HT-29 (cell line): ENCODE data around the gene PDE6B. TPM values are rescaled to one million over a fixed set of nuclear protein-coding genes. Genes with fewer than 3 reads are reported as not detected.
"Not testable (repeated sequence)": the region's sequence is repeated elsewhere in the genome, so short reads cannot be mapped to it uniquely, and the experiment has no call there.

Experiments used
- DNase-seq: peaks from one replicate; pipeline ENCODE4 v3.0.0-alpha.2; 2015; ENCODE audit warnings: low spot score
- total RNA-seq: library from RNA; depleted of rRNA; stranded (reverse); fragments of >200 nt; shearing (Covaris generic); gene quantifications from 2 replicates; pipeline ENCODE4 v1.2.3, GENCODE V29; 2014; rRNA removed

PDE6B gene
- not detected in 2 replicates for total RNA-seq

GRCh38 chr4:624705-625590 lies at the start of gene PDE6B:
PDE6B (plus strand) TSS chr4:625573; CDS start chr4:625627, 54 bp downstream.
- no peak for DNase-seq

DNA sequence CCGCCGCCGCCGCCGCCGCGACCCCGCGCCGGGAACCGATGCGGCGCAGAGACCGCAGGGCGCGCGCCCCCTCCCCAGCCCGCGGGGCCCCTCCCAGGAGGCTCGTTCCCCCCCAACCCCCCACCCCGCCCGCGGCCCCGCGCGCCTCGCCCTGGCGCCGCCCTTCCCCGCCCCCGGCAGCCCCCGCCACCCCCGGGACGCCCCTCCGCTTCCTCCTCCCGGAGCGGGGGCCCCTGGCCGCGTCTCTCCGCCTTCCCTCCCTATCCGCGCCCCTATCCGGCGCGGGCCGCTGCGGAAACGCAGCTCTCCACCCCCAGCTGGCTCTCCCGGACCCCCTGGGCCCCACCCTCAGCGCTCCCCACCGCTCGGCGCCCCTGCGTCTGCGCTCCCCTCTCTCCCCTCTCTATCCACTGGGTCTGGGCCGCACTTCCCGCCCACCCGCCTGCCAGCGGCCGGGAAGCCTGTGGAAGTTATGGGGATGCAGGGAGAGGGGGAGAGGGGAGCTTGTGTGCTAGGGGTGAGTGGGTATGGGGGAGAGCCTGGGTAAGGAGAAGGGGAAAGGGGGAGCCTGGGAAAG lies 49.0 kb upstream of the PDE6B start, which contains the start of gene TMEM271:
Gene TMEM271, minus strand, starts transcription at position 51 of the 577 bp plus-strand sequence. CDS start 233 bp downstream, outside the sequence.
- DNase-seq, result no peak

- DNase-seq, result no peak
Observed at GRCh38 chr4:576991-577498, 48.3 kb upstream of the PDE6B start.

DNA sequence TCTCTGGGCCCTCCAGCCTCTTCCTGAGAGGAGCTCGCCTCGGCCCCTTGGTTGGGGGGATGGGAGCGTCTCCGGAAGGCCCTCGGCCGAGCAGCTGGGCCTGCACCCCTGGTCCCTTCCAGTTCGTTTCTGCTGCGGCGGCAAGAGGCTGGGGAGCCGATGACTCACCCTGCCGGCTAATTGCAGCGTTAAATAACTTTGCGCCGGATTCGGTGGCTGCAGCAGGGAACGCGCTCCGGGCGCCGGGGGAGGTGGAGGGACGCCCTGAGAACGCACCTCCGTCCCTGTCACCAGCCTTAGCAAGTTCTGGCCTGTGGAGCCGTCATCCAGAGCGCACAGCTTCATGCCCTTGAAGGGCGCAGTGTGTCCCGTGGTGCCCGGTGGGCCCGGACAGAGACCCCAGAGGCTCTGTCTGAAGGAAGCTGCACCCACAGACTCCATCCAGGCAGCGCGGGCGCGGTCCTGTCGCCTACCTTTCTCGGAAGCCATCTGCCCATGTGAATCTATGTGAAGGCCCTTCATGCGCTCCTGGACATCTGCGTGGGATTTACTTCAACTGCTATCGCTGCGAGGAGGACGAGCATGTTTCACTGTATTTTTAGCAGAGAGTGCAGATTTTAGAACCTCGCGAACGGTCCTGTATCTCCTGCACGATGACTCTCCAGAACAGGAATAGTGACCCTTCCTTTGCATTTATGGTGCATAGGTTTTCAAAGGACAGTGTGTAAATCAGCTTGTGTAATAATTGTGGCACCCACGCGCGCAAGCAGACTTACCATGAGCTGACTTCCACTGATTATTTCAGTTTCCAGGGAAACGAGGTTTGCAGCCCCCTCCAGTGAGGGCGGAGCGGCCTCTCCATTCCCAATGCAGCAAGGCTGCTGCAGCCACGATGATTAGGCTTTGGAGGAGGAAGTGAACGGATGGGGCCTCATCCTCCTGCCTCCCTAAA lies 47.6 kb upstream of the PDE6B start:
- DNase-seq, result no peak

DNA sequence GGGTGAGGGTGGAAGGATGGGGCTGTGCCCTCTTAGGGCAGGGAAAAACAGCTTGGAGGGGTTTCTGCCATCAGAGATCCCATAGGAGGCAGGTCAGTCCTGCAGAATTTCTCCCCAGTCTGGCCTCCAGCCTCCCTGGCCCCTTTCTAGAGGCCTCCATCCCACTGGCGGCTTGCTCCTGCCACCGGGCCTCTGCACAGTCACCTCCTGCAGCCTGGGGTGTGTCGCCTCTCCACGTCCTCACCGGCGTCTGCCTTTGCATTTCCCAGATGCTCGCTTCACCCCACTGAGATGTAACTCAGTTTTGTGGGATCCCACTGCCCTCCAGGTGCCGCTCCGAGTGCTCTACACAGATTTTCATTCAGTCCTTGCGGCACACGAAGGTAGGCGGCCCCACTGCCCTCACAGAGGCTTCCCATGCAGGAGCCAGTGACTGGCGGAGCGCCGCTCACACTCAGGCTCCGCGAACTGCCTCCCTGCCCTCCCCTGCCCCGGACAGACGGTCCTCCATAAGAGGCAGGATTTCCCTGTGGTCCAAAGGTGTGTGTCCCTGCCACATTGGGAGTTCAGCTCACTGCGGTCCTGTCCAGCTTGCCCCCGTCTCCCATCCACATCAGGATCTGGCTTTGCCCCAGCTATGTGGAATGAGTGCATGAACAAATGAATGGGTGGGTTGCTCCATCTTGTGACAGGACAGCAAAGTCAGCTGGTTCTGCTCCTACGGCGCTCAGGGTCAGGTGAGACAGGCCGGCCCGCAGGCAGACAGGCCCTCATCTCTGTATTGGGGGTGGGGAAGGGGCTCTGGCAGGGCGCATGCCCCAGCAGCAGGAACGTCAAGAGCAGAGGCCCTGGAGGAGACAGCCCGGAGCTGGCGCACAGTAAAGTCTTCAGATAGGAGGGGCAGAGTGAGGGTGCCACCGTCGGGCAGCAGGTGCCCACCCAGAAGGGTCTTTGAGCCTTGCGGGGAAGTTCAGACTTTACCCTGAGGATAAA lies 46.6 kb upstream of the PDE6B start:
- no peak for DNase-seq

GRCh38 chr4:579543-580175 lies 45.7 kb upstream of the PDE6B start:
- DNase-seq, result no peak

DNA sequence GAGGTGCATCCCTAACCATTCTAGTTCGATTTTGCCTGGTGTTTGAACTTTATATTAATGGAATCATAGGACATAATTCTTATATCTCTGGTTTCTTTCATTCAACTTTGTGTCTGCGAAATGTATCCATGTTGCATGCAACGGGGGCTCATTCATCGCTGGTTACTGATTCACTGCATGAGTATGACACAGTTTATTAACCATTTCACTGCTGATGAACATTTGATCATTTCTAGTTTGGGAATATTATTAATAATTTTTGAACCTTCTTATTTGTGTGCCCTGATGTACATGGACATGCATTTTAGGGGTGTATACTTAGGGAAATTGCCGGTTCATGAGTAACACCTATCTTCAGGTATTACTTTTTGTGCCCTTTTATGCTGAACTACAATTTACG lies 44.2 kb upstream of the PDE6B start:
- no peak for DNase-seq

DNA sequence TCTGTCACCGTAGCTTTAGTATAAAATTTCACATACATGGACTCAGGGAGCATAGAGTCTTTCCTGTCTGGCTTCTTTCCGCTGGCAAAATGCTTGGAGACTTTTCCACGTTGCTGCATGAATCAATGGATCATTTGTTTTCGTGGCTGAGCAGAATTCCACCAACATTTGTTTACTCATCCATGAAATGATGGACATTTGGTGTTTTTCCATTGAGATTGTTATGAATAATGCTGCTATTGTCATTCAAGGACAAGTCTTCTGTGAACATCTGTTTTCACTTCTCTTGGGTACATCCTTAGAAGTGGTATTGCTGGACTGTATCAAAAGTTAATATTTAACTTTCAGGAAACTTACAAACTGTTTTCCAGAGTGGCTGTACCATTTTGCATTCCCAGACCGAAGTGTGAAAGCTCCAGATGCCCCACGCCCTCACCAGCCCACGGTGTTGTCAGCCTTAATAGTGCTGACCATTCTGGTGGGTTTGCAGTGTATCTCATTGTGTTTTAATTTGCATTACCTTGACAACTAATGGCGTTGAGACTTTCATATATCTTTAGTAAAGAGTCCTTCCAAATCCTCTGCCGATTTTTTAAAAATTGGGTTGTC lies 43.5 kb upstream of the PDE6B start:
- DNase-seq, result no peak

DNA sequence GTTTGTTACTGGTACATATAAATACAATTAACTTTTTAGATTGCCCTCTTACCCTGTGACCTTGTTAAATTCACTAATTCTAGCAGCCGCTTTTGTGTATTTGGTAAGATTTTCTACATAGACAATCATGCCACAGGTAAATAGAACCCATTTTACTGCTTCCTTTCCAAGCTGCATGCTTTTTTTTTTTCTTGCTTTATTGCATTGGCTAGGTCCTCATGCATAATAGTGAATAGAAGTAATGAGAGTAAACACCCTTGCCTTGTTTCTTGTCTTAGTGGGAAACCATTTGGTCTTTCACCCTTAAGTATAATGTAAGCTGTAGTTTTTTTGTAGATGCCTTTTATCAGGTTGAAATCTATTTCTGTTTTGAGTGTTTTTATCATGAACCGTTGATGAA lies 41.6 kb upstream of the PDE6B start:
- no peak for DNase-seq

GRCh38 chr4:587671-588350 lies 37.6 kb upstream of the PDE6B start:
- no peak for DNase-seq

GRCh38 chr4:588351-588849 lies 37.0 kb upstream of the PDE6B start:
- no peak for DNase-seq

DNA sequence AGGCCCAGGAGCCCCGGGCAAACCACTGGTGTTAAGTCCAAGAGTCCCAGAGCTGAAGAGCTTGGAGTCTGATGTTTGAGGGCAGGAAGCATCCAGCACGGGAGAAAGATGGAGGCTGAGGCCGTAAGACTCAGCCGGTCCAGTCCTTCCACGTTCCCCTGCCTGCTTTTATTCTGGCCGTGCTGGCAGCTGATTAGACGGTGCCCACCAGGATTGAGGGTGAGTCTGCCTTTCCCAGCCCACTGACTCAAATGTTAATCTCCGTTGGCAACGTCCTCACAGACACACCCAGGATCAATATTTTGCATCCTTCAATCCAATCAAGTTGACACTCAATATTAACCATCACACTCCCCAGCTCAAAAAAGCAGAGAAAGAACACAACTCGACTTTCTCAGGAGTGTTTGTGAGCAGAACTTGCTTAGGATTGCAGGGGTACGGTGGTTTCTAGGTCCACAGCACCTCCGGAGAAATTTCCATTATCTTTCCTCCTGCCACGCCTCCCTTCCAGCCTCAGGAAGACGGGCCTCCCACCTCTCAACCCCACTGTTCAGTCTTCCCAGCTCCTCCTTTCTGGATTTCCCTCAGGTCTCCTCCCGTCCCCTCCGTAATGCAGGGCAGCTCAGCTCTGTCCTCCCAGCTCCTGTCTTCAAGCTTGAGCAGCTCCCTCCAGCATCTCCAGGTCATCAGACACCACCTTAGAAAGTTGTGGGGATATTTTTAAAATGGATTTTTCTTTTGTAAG lies 36.0 kb upstream of the PDE6B start:
- DNase-seq, result no peak

GRCh38 chr4:590313-590841 lies 35.0 kb upstream of the PDE6B start:
- no peak for DNase-seq

DNA sequence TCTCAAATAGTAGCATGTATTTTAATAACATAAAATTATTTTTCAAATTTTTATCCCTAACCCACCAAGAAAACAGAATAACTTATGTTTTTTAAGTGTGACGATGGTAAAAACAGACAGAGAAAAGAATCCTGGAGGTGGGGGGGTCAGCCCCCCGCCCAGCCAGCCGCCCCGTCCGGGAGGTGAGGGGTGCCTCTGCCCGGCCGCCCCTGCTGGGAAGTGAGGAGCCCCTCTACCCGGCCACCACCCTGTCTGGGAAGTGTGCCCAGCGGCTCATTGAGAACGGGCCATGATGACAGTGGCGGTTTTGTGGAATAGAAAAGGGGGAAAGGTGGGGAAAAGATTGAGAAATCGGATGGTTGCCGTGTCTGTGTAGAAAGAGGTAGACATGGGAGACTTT lies 33.2 kb upstream of the PDE6B start:
- DNase-seq, result not testable (repeated sequence)

GRCh38 chr4:592825-593520 lies 32.4 kb upstream of the PDE6B start:
- no peak for DNase-seq

DNA sequence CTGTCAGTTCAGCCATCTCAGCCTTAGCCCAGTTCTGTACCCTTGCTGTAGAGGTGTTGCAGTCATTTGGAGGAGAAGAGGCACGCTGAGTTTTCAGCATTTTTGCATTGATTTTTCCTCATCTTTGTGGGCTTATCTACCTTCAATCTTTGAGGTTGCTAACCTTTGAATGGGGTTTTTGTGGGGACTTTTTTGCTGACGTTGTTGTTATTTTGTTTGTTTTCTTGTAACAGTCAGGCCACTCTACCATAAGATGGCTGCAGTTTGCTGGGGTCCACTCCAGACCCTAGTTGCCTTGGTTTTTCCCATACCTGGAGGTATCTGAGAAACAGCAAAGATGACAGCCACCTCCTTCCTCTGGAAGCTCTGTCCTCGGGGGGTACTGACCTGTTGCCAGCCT lies 26.4 kb upstream of the PDE6B start:
- DNase-seq, result no peak

DNA sequence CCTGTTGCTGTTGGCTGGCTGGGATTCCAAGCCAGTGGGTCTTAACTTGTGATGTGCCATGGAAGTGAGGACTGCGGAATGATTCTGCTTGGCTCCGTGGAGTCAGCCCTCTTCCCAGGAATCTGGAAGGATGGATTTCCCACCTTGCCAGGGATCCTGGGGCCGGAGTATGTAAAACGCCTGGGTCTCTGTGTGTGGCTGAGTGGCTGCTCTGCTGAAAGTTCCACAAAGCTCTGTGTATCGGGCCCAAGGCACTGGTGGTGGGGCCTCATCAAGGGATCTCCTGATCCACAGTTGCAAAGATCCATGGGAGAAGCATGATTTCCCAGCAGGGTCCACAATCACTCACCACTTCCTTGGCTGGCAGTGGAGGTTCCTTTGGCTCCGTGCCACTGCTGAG lies 25.2 kb upstream of the PDE6B start:
- DNase-seq, result no peak
